ENCODE results near the gene DNHD1.

Gene DNHD1

DNA sequence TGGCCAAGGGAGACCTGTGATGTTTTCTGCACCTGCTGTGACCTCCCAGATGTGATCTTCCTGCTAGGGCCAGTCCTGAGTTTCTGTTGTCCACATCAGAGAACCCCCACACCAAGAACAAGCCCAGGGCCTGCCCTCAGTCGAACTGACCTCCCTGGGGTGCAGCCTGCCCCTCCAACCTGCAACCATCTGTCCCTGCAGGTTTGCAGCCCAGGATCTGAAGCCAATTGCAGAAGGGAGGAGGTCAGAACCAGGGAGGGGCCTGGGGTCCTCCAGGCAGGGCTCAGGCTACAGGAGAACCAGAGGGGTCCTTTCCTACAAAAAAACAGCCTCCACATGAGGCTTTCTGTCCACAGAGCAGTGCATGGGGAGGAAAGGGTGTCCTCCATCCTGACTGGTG is 24.1 kb upstream of the DNHD1 start:
- no peak for TF ChIP-seq GATA3 (IDR thresholded peaks at IDR 0.05; ENCODE audit: low read depth, low read length)
- no peak for TF ChIP-seq GATA2 (IDR thresholded peaks at IDR 0.05; ENCODE audit: low read depth, low read length)

DNA sequence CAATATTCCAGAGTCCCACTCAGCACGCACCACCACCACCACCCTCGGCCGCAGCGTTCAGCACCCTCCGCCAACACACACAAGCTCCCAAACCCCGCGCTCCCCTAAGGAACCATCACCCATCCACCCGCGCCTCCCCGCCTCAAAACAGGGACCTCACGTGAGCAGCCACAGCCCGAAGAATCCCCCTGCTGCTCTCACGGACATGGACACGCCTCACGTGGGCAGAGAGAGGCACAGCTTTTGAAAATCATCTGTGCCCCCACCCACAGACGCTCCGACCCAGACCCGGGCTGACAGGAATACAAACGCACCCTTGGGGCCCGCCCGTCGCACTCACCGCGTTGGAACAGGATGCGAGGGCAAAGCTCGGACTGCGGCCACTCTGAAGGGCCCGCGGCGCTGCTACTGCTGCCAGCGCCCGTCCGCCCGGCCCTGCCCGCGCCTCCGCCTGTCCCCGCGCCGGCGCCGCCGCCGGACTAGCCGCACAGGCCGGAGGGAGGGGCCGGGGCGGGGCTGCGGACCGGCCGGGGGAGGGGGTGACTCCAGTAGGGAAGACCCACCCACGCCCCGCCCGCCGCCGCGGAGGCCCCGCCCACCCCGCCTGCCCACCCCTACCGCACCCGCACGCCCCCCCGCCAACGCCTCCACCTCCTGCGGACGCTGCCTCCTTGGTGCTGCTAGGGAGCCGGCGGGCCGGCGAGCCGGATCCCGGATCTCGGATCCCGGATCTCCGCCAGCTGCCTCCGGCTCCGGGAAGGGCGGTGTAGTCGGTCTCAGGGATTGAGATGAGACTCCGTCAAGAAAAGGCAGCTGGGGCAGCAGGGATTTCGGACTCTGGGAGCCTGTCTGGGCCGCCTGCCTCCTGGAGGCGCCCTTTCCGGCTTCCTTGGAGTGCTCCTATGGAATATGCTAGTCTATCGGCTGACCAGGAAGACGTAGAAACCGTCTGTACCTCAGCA is 23.3 kb upstream of the DNHD1 start, which contains the start of gene TRIM3:
TSS of gene TRIM3 (minus strand) at position 491 of the 962 bp plus-strand sequence. CDS start 8,246 bp downstream, outside the sequence.
- TF ChIP-seq GATA3 (IDR thresholded peaks at IDR 0.05; ENCODE audit: low read depth, low read length) (no peak), GATA2 (IDR thresholded peaks at IDR 0.05; ENCODE audit: low read depth, low read length) (no peak)

DNA sequence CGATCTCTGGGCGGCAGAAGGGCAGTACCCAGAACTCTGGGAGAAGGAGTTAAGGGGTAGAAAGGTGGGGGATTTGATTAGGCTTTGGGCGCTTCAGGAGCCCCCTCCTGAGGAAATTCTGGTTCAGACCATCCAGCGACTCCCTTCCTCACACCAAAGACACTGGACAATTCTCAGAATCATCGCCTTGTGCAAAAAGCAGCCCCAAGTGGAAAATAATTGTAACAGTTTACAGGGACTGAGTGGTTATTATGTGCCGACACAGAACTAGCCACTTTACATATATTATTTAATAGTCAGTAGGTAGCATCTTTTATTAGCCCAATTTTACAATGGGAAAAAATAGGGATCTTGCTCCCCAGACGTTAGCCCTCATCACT is 22.7 kb upstream of the DNHD1 start:
- TF ChIP-seq GATA2 (IDR thresholded peaks at IDR 0.05; ENCODE audit: low read depth, low read length) (no peak), GATA3 (IDR thresholded peaks at IDR 0.05; ENCODE audit: low read depth, low read length) (no peak)

DNA sequence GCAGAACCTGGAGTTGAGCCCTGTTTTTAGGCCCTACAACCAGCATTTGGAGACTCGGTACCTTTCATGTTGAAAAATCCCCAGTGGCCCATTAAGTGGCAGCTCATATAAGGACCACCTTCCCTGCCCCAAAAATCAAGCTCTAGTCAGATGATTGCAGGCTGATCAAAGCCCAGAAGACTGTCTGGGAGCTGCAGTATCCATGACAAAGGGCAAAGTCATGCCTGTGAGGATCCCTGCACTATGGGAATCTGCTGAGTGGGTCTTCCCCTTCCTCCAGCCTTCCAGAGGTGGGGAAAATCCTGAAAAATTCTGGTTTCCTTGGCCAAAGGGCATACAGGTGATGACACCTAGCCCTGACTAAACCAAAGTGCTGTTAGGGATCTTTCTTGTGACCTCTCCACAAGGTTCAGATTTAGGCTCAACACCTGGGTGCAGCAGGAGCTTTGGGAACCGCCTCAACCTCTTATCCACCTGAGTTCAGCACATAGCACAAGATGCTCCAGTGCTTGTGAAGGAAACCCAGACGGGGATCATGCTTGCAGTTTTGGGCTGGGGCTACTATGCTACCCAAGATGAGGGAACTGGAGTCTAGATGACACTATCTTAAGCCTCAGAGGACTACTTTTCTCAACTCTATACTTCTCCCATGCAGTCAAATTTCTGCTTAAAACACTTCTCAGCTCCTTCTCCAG is 22.1 kb upstream of the DNHD1 start:
- TF ChIP-seq GATA3 (IDR thresholded peaks at IDR 0.05; ENCODE audit: low read depth, low read length) (no peak), GATA2 (IDR thresholded peaks at IDR 0.05; ENCODE audit: low read depth, low read length) (no peak)

DNA sequence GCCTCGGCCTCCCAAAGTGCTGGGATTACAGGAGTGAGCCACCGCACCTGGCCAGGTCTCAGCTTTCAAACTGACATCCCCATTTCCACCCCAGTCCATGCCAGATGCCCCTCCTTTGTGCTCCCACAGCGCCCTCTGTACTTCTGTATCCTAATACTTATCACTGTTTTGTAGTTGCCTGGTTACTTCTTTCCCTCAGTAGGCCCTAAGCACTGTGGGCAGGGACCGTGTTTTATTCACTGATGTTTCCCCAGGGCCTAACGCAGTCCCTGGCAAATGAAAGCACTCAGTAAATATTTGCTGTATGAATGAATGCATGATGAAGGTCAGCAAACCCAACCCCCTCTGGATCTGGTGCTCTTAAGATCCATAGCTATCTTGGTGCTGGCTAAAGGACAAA is 21.1 kb upstream of the DNHD1 start:
- TF ChIP-seq GATA3 (IDR thresholded peaks at IDR 0.05; ENCODE audit: low read depth, low read length) (no peak), GATA2 (IDR thresholded peaks at IDR 0.05; ENCODE audit: low read depth, low read length) (no peak)

DNA sequence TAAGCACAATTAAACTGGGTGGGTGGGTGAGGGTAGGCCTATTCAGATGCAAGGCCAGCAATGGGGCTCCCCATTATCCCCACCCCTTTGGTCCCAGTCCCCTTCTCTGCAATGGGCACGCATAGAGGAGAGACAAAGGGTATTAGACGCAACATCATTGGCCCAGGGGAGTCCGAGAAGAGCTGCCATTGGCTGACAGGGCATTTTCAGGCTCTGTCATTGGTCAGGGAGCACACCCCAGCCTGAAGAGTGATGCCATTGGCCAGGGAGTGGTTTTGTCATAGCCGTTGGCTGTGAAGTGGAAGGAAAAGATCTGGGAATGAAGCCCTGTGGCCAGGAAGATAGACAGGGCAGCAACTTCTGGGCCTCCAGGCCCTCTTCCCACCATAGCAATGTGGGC is 20.5 kb upstream of the DNHD1 start:
- TF ChIP-seq GATA3 (IDR thresholded peaks at IDR 0.05; ENCODE audit: low read depth, low read length) (no peak), GATA2 (IDR thresholded peaks at IDR 0.05; ENCODE audit: low read depth, low read length) (no peak)

DNA sequence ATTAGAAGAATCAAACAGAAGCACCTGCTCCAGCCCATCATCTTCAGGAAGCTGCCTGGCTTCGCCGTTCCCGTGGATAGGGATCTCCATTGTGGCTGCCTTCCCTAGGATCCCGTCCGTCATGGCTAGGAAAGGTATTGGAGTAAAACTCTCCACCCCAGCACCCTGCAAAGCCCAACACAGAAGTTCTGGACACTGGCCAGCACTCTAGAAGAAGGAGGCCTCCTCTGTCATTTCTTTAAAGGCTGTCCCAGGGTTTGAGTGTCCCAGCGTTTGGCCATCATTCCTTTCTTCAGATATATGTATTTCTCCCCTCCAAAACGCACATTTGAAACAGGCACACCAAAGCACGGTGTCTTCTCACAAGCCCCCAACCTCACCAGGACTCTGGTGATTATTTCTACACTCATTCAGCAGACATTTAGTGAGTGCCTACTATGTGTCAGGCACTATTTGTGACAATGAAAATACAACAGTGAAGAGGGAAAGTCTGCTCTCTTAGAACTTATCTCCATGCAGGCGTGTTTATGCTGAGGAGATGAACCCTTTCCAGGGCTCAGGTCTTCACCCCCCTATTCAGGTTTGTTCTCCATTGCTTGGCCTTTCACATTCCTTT is 16.7 kb upstream of the DNHD1 start:
- TF ChIP-seq GATA2 (IDR thresholded peaks at IDR 0.05; ENCODE audit: low read depth, low read length) (no peak), GATA3 (IDR thresholded peaks at IDR 0.05; ENCODE audit: low read depth, low read length) (no peak)

DNA sequence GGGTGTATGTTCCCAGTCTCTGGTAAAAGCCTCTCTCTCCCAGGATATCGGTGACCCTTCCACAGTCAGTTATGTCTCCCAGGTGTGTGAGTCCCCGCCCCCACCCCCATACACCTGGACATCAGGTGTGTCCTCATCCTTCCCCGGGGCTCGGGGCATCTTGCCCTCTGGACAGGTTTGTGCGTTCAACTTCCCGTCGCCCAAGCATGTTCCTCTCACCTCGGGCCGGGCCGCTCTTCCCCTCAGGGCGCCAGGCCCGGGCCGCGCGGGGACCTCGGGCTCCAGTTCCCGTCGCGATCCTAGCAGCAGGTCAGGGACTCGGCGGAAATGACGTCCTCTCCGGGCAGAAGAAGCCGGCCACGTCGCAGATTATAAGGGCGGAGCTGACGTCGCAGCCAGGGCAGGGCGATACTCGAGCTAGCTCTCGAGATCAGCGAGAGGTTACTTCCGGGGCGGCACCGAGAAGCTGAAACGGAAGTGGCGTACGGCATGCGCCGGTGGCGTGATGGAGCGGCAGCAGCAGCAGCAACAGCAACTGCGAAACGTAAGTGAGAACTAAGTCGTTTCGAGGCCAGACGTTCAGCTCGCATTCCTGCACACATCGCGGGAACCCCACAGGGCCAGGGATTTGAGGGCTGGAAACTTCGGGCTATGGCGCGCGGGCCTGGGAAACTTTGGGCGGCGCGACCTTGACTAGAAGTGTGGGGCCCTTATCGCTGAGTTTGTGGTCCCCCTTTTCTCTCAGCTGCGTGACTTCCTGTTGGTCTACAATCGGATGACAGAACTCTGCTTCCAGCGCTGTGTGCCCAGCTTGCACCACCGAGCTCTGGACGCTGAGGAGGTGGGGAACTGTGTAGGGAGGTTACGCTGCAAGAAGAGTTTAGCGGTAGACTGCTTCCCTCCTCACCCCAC is 15.8 kb upstream of the DNHD1 start, which contains the start of the genes ARFIP2 and TIMM10B:
TSS of gene ARFIP2 (minus strand) at position 320 of the 912 bp plus-strand sequence. CDS start 910 bp downstream, outside the sequence.
TSS of gene TIMM10B (plus strand) at position 490 of the 912 bp plus-strand sequence. CDS start at position 506, 16 bp downstream.
- TF ChIP-seq GATA3 (IDR thresholded peaks at IDR 0.05; ENCODE audit: low read depth, low read length) (no peak), GATA2 (IDR thresholded peaks at IDR 0.05; ENCODE audit: low read depth, low read length) (no peak)

DNA sequence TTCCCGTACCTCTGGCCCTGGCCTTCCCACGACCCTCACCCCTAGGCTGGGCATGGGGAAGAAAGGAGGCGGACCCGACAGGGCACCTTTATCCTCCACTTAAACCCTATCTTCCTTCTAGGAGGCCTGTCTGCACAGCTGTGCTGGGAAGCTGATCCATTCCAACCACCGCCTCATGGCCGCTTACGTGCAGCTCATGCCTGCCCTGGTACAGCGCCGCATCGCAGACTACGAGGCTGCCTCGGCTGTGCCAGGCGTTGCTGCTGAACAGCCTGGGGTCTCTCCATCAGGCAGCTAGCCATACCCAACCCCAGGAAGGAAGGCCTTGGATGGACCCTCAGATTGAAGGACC is 15.2 kb upstream of the DNHD1 start:
- no peak for TF ChIP-seq GATA2 (IDR thresholded peaks at IDR 0.05; ENCODE audit: low read depth, low read length)
- TF ChIP-seq GATA3 (IDR thresholded peaks at IDR 0.05; ENCODE audit: low read depth, low read length): no peak

DNA sequence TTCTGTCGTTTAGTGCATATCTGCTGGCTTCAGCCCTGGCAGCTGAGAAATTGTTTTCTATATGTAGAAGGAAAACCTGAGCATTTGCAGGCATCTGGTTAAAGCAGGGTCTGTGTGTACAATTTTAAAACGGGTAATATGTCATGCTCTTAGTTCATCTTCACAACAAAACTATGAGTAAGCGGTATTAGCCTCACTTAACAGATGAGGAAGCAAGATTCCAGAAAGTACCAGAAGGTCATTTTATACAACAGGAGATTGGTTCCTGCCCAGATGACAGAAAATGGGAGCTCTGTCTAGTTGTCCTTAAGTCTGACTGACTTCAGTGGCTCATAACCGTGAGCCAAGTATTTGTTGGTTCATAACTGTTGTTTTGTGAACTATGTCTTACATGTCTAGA is 14.6 kb upstream of the DNHD1 start:
- TF ChIP-seq GATA2 (IDR thresholded peaks at IDR 0.05; ENCODE audit: low read depth, low read length): no peak
- TF ChIP-seq GATA3 (IDR thresholded peaks at IDR 0.05; ENCODE audit: low read depth, low read length): no peak

DNA sequence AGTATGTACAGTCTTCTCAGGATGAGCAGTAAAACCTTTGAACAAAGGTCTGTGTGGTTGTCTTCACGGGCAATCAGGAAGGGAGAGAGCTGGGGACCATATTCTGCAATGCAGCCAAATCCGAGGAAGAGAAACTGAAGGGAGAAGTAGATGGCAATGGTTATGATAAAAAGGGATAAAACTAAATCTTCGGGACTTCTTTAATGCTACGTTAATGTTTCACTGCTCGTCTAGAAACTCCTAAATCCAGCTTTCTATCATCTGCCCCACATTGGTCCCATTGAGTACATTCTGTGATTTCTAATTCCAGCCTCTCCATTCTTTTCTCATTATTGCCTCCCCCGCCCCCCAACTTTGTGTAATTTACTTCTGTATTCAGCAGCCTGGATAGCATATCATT is 14.1 kb upstream of the DNHD1 start:
- TF ChIP-seq GATA2 (IDR thresholded peaks at IDR 0.05; ENCODE audit: low read depth, low read length) (no peak), GATA3 (IDR thresholded peaks at IDR 0.05; ENCODE audit: low read depth, low read length) (no peak)

DNA sequence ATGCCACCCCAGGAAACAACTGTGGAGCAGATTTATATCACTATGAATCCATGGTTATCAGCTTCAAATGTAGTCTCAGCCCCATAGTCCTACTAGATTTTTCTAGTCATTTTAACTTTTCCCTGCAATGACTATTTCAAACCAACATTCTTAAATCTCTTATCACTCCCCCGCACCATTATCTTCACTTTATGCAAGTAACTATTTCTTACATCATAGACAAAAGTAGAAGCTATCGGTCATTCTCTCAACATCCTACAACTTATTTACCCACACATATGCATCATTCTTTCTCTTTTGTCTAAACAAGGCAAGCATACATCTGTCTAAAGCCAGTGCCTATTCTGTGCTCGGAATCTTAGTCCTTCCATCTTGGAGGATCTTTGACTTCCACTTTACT is 11.4 kb upstream of the DNHD1 start:
- TF ChIP-seq GATA2 (IDR thresholded peaks at IDR 0.05; ENCODE audit: low read depth, low read length) (no peak), GATA3 (IDR thresholded peaks at IDR 0.05; ENCODE audit: low read depth, low read length) (no peak)

DNA sequence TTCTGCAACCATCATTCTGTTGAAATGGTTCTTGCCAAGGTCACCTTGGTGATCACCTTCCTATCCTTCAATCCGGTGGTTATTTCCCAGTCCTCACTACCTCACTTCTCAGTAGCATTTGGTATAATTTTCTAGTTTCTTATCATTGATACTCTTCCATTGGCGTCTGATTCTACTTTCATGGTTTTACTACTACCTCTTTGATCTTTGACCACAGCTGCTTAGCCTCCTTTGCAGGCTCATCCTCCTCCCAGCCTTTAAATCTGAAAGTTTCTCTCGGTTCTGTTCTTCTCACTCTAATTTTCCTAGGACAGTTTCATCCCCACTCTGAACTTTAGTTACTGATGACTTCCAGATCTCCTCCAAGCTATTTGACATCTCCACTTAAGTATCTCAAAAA is 10.8 kb upstream of the DNHD1 start:
- TF ChIP-seq GATA2 (IDR thresholded peaks at IDR 0.05; ENCODE audit: low read depth, low read length) (no peak), GATA3 (IDR thresholded peaks at IDR 0.05; ENCODE audit: low read depth, low read length) (no peak)
